ENCODE data around the gene C2CD4C. TPM values are rescaled to one million over a fixed set of nuclear protein-coding genes. Genes with fewer than 3 reads are reported as not detected.

C2CD4C gene
- total RNA-seq, 1 experiment from 2014 or later: 6.0 TPM

Other genes starting within 250 kb of the C2CD4C start
- not detected in 2 replicates for gene PLPP2, start 117.7 kb downstream of the C2CD4C start, total RNA-seq (2014; rRNA removed; shearing (Covaris generic))
- gene MIER2, start 64.4 kb downstream of the C2CD4C start, total RNA-seq (2014; rRNA removed; shearing (Covaris generic)): 19.2 and 82.6 TPM in 2 replicates
- gene SHC2, start 51.9 kb upstream of the C2CD4C start, total RNA-seq (2014; rRNA removed; shearing (Covaris generic)): 12.7 and 14.3 TPM in 2 replicates
- 0.14 TPM in 1 of 2 replicates, not detected in the other for gene MADCAM1, start 87.3 kb upstream of the C2CD4C start, total RNA-seq (2014; rRNA removed; shearing (Covaris generic))
- 89.0 and 129 TPM in 2 replicates for gene TPGS1, start 98.3 kb upstream of the C2CD4C start, total RNA-seq (2014; rRNA removed; shearing (Covaris generic))
- 178 and 208 TPM in 2 replicates for gene CDC34, start 122.6 kb upstream of the C2CD4C start, total RNA-seq (2014; rRNA removed; shearing (Covaris generic))
- 0.17 and 0.74 TPM in 2 replicates for gene GZMM, start 134.9 kb upstream of the C2CD4C start, total RNA-seq (2014; rRNA removed; shearing (Covaris generic))
- 618 and 674 TPM in 2 replicates for gene BSG, start 163.4 kb upstream of the C2CD4C start, total RNA-seq (2014; rRNA removed; shearing (Covaris generic))
- gene HCN2, start 180.7 kb upstream of the C2CD4C start, total RNA-seq (2014; rRNA removed; shearing (Covaris generic)): 6.0 and 6.7 TPM in 2 replicates
- gene POLRMT, start 224.4 kb upstream of the C2CD4C start, total RNA-seq (2014; rRNA removed; shearing (Covaris generic)): 62.0 and 62.8 TPM in 2 replicates
- gene FGF22, start 230.7 kb upstream of the C2CD4C start, total RNA-seq (2014; rRNA removed; shearing (Covaris generic)): not detected in 2 replicates